ENCODE data around the gene PRKN.

DNA sequence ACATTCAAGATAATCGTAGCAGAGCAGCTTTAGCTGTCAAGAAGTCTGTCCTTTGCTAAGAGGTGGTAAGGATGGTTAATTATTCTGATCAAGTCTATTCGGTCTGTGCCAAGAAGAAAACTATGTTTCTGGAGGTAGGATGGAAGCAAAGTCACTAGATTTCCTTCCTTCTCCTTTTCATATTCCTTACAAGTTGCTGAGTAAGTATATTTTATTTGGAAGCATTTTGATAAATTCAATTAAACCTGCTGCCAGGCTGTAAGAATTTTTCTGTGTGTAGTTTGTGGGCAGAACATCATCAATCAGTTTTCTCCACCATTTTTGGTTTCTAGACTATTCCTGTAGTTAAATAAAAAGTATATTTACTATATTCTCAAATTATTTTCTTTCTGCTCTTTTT lies 311.3 kb downstream of the PRKN start:
- TF ChIP-seq, protein P1, sequence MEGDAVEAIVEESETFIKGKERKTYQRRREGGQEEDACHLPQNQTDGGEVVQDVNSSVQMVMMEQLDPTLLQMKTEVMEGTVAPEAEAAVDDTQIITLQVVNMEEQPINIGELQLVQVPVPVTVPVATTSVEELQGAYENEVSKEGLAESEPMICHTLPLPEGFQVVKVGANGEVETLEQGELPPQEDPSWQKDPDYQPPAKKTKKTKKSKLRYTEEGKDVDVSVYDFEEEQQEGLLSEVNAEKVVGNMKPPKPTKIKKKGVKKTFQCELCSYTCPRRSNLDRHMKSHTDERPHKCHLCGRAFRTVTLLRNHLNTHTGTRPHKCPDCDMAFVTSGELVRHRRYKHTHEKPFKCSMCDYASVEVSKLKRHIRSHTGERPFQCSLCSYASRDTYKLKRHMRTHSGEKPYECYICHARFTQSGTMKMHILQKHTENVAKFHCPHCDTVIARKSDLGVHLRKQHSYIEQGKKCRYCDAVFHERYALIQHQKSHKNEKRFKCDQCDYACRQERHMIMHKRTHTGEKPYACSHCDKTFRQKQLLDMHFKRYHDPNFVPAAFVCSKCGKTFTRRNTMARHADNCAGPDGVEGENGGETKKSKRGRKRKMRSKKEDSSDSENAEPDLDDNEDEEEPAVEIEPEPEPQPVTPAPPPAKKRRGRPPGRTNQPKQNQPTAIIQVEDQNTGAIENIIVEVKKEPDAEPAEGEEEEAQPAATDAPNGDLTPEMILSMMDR (IDR thresholded peaks at IDR 0.05; ENCODE audit: insufficient read depth, low read length), result no peak
- TF ChIP-seq POLR2AphosphoS5 (IDR thresholded peaks at IDR 0.05; ENCODE audit: low read depth), result no peak
